HG03196 (cell line): ENCODE results near the gene USP32.
A peak's percentile ranks its signal among the peaks of the same experiment; 100 is the strongest.

Experiments
- ATAC-seq: cut with Tn5 transposase; IDR thresholded peaks from one replicate; pipeline ENCODE4 v1.9.1; 2021; ENCODE audit not compliant: unreplicated experiment

The USP32 gene

GRCh38 chr17:60141111-60142018 is 250.6 kb downstream of the USP32 start:
- ATAC-seq: no peak

DNA sequence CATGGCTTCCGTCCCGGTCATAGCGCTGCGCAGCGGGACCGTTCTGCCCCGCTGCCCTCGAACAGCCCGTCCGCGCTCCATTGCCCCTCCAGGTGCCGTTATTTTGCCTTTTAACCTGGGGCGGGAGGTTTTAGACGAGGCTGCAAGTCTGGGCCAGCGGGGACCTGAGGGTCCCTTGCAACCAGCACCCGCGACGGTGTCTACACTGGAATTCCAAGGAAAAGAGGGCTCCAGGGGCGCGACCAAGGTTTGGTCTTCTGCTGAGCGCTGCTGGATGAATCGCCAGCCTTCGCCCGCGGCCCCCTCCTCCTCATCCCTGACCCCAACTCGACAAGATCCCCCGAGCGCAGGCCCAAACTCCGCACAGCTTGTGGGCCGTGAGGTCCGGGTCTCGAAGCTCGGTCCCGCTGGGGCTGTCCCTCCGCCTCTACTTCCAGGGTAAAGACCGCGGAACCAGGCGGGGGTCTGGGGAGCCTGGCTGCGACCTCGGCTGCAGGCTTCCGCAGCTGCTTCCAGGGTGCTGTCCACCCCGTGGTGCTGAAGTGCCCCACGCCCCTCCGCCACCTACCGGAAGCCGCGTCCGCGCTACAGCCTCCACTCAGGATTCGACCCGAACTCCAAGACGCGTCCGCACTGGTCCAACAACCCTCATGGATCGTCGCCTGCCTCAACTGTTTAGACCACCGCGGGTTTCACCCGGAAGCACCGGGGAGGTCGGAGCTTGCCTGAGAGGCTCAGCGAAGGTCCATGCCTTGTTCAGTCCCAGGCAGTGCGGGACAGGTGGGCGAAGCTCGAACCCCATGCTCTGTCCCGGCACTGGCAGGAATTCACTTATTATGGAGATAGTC is 252.3 kb downstream of the USP32 start:
- ATAC-seq: no peak

- no peak for ATAC-seq
Measured at GRCh38 chr17:60138769-60139437, 253.0 kb downstream of the USP32 start.

DNA sequence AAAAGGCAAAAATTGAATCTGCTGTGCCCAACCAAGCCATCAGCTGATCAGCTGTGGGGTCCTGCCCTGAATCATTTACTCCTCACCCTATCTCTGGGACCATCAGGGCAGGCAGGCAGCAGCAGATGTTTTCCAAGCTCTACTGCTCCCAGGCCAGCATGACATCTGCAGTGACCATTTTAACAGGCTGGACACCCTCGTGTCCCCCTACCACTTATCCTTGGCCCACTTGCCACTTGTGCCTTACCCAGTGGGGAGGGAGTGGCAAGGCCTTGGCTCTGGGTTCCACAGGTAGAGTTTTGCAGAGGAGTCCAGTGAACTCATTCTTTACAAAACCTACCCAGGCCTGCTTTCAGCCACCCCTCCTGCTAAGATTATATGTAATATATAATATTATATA is 254.2 kb downstream of the USP32 start:
- no peak for ATAC-seq

GRCh38 chr17:60135951-60136666 is 255.8 kb downstream of the USP32 start:
- ATAC-seq: no peak

DNA sequence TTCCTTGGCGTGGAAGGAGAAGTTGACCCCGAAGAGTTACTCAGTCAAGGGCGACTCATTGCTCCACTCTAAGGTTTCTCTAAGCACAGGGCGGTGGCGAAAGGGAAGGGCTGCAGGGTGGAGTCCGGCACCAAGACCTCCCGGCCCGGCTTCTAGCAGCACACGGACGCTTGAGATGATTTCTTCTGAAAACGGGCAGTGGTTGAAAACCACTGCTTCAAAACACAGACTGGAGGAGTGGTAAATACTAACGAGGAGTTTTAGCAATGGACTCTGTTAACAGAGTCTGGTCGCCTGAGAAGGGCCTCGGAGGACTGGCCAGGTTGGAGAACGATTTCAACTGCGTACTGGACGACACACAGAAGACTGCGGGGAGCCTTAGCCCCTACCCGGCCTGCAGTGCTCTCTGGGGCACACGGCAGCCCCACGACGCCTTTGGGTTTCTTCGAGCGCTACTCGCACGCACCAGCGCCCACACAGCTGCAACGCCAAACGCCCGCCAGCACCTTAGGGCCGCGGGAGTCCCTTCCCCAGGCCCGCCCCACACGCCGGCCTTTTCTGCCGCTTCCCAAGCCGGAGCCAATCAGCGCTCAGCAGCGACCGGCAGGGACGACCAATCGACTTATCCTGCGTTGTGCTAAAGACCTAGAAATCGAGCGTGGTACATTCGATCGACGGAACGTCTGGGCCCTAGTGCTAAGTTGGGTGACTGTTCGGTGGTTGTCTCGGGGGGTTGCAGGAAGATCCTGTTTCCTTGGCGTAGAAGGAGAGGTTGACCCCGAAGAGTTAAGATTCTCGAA is 256.6 kb downstream of the USP32 start:
- ATAC-seq: peak; percentile 85

- ATAC-seq: no peak
Measured at GRCh38 chr17:60134396-60135150, 257.4 kb downstream of the USP32 start.

GRCh38 chr17:60130466-60130865 is 261.5 kb downstream of the USP32 start:
- no peak for ATAC-seq

- no peak for ATAC-seq
Measured at GRCh38 chr17:60129164-60129563, 262.8 kb downstream of the USP32 start.
